ENCODE data around the gene PHTF2. TPM values are rescaled to one million over a fixed set of nuclear protein-coding genes. Genes with fewer than 3 reads are reported as not detected.
A peak's percentile ranks its signal among the peaks of the same experiment; 100 is the strongest.

PHTF2 gene
- total and polyA plus RNA-seq, 7 donors = 16.7 to 101 (median 51.7) TPM

DNA sequence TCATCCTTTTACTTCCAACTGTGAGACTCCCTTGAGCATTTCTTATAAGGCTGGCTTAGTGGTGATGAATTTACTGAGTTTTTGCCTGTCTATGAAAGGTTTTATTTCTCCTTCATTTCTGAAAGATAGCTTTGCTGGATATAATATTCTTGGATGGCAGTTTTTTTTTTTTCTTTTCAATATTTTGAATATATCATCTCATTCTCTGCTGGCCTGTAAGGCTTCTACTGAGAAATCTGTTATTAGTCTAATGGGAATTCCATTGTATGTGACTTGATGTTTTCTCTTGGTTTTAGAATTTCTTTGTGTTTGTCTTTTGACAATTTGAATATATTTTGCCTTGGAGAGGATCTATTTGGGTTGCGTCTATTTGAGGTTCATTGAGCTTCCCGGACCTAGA is 22.4 kb downstream of the PHTF2 start:
- H3K36me3 ChIP-seq (ENCODE audit: insufficient read depth in 1 of 2, low read depth in 1 of 2) = peaks cover 0 to 7% of the 10 kb centered on the region in 2 donors
- H3K4me1 ChIP-seq = peaks cover 7% of the 10 kb centered on the region
- ATAC-seq (no peak), DNase-seq (no peak)
- H3K27ac ChIP-seq = no peak overlapping the region
- intact Hi-C loops (cut with DNase I) = no loop called here
- no peaks in the 10 kb centered on the region for H3K27me3 ChIP-seq (ENCODE audit: insufficient read depth in 3 of 3, low read length in 2 of 3)
- H3K9me3 ChIP-seq = peaks cover 13% of the 10 kb centered on the region
- H3K4me3 ChIP-seq = no peak overlapping the region
- no peak for TF ChIP-seq CTCF (IDR thresholded peaks at IDR 0.05)
- 98 to 100% (median 98%) methylated on average over 2 of the region's 2 CpGs for WGBS, 3 donors

- no peak for TF ChIP-seq CTCF (IDR thresholded peaks at IDR 0.05)
- H3K27me3 ChIP-seq (ENCODE audit: insufficient read depth in 3 of 3, low read length in 2 of 3) = no peaks in the 10 kb centered on the region
- no peak overlapping the region for H3K4me3 ChIP-seq
- ATAC-seq (peak in 2 of 4 donors; percentile 17 to 25), DNase-seq (no peak)
- intact Hi-C loops (cut with DNase I) = no loop called here
- H3K27ac ChIP-seq = no peak overlapping the region
- H3K4me1 ChIP-seq = peaks cover 7% of the 10 kb centered on the region
- no peaks in the 10 kb centered on the region for H3K36me3 ChIP-seq (ENCODE audit: insufficient read depth in 1 of 2, low read depth in 1 of 2)
- peaks cover 16% of the 10 kb centered on the region for H3K9me3 ChIP-seq
- 0 to 50% (median 43%) methylated on average over 1 of the region's 1 CpG for WGBS, 3 donors
Observed at GRCh38 chr7:77822269-77822668, 23.7 kb downstream of the PHTF2 start.

DNA sequence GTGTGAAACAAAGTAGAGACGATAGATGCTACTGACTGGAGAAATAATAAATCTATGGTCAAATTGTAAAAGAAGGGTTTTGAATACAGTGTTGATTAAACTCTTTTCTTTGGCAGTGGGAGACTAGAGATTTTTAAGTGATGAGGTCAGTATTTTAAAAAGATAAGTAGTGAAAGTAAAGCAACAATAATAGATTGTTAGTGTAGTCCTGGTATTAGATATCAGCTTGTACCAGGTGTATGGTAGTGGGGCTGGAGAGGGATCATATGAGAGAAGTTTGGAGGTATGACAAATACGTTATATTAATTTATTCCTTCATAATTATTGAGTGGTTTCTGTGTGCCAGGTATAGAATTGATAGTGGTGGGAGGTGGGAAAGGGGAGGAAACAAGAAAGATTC is 25.2 kb downstream of the PHTF2 start:
- no peaks in the 10 kb centered on the region for H3K36me3 ChIP-seq (ENCODE audit: insufficient read depth in 1 of 2, low read depth in 1 of 2)
- intact Hi-C loops (cut with DNase I) = no loop called here
- TF ChIP-seq CTCF (IDR thresholded peaks at IDR 0.05) = no peak
- H3K4me3 ChIP-seq = no peak overlapping the region
- no peak overlapping the region for H3K27ac ChIP-seq
- peak in 2 of 4 donors; percentile 33 to 48 for ATAC-seq
- no peaks in the 10 kb centered on the region for H3K27me3 ChIP-seq (ENCODE audit: insufficient read depth in 3 of 3, low read length in 2 of 3)
- WGBS, 3 donors = 58 to 76% (median 58%) methylated on average over 2 of the region's 2 CpGs
- H3K9me3 ChIP-seq = peaks cover 16% of the 10 kb centered on the region
- no peak for DNase-seq
- H3K4me1 ChIP-seq = peaks cover 10% of the 10 kb centered on the region

GRCh38 chr7:77824636-77825035 is 26.1 kb downstream of the PHTF2 start:
- intact Hi-C loops (cut with DNase I) = no loop called here
- Histone ChIP-seq H3K4me3 (no peak overlapping the region), H3K27me3 (ENCODE audit: insufficient read depth in 3 of 3, low read length in 2 of 3) (no peaks in the 10 kb centered on the region), H3K27ac (no peak overlapping the region), H3K9me3 (peaks cover 16% of the 10 kb centered on the region), H3K4me1 (peaks cover 10% of the 10 kb centered on the region), H3K36me3 (ENCODE audit: insufficient read depth in 1 of 2, low read depth in 1 of 2) (no peaks in the 10 kb centered on the region)
- ATAC-seq (no peak), DNase-seq (no peak)
- 96 to 97% (median 96%) methylated on average over 5 of the region's 5 CpGs for WGBS, 3 donors
- TF ChIP-seq CTCF (IDR thresholded peaks at IDR 0.05) = no peak

- Histone ChIP-seq H3K9me3 (peaks cover 16% of the 10 kb centered on the region), H3K4me3 (no peak overlapping the region), H3K27me3 (ENCODE audit: insufficient read depth in 3 of 3, low read length in 2 of 3) (no peaks in the 10 kb centered on the region), H3K4me1 (peaks cover 10% of the 10 kb centered on the region), H3K27ac (no peak overlapping the region), H3K36me3 (ENCODE audit: insufficient read depth in 1 of 2, low read depth in 1 of 2) (no peaks in the 10 kb centered on the region)
- TF ChIP-seq CTCF (IDR thresholded peaks at IDR 0.05) = no peak
- no peak for ATAC-seq
- DNase-seq = no peak
- intact Hi-C loops (cut with DNase I) = no loop called here
- whole genome bisulfite sequencing, 3 donors = 95 to 96% (median 95%) methylated on average over 3 of the region's 3 CpGs
Observed at GRCh38 chr7:77825131-77825530, 26.6 kb downstream of the PHTF2 start.

Measured in psoas muscle (tissue), 8 donors.